ENCODE data around the gene LRWD1. TPM values are rescaled to one million over a fixed set of nuclear protein-coding genes. Genes with fewer than 3 reads are reported as not detected.
A peak's percentile ranks its signal among the peaks of the same experiment; 100 is the strongest.

The LRWD1 gene
- total and polyA plus RNA-seq, 9 of the 15 experiments (the other 6 are each of a cell fraction or from before 2014, with no cell fraction given) = 0.61 to 66.0 (median 33.2) TPM

DNA sequence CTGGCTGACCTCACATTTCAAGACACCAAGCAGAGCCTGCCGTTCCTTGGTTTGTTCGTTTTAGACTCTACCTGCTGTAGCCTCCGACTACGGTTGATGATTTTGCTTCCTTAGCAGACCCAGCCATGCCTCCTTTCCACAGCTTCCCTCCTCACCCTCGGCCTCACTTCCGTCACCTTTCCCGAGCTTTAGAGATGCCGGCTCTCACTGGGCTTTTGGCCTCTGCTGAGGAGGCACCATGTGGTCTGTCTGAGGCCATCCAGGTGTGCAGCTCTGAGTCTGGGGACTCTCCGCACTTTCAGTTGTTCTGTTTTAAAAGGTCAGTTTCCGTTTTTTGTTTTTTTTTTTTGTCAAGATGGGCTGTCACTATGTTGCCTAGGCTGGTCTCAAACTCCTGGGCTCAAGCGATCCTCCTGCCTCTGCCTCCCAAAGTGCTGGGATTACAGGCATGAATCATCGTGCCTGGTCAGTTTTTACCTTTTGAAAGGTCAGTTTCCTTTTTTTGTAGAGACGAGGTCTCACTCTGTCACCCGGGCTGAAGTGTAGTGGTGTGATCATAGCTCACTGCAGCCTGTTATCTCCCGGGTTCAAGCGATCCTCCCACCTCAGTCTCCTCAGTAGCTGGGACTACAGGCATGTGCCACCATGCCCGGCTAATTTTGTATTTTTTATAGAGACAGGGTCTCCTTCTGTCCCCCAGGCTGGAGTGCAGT is 19.7 kb upstream of the LRWD1 start (continued):
- TF ChIP-seq, protein P1, sequence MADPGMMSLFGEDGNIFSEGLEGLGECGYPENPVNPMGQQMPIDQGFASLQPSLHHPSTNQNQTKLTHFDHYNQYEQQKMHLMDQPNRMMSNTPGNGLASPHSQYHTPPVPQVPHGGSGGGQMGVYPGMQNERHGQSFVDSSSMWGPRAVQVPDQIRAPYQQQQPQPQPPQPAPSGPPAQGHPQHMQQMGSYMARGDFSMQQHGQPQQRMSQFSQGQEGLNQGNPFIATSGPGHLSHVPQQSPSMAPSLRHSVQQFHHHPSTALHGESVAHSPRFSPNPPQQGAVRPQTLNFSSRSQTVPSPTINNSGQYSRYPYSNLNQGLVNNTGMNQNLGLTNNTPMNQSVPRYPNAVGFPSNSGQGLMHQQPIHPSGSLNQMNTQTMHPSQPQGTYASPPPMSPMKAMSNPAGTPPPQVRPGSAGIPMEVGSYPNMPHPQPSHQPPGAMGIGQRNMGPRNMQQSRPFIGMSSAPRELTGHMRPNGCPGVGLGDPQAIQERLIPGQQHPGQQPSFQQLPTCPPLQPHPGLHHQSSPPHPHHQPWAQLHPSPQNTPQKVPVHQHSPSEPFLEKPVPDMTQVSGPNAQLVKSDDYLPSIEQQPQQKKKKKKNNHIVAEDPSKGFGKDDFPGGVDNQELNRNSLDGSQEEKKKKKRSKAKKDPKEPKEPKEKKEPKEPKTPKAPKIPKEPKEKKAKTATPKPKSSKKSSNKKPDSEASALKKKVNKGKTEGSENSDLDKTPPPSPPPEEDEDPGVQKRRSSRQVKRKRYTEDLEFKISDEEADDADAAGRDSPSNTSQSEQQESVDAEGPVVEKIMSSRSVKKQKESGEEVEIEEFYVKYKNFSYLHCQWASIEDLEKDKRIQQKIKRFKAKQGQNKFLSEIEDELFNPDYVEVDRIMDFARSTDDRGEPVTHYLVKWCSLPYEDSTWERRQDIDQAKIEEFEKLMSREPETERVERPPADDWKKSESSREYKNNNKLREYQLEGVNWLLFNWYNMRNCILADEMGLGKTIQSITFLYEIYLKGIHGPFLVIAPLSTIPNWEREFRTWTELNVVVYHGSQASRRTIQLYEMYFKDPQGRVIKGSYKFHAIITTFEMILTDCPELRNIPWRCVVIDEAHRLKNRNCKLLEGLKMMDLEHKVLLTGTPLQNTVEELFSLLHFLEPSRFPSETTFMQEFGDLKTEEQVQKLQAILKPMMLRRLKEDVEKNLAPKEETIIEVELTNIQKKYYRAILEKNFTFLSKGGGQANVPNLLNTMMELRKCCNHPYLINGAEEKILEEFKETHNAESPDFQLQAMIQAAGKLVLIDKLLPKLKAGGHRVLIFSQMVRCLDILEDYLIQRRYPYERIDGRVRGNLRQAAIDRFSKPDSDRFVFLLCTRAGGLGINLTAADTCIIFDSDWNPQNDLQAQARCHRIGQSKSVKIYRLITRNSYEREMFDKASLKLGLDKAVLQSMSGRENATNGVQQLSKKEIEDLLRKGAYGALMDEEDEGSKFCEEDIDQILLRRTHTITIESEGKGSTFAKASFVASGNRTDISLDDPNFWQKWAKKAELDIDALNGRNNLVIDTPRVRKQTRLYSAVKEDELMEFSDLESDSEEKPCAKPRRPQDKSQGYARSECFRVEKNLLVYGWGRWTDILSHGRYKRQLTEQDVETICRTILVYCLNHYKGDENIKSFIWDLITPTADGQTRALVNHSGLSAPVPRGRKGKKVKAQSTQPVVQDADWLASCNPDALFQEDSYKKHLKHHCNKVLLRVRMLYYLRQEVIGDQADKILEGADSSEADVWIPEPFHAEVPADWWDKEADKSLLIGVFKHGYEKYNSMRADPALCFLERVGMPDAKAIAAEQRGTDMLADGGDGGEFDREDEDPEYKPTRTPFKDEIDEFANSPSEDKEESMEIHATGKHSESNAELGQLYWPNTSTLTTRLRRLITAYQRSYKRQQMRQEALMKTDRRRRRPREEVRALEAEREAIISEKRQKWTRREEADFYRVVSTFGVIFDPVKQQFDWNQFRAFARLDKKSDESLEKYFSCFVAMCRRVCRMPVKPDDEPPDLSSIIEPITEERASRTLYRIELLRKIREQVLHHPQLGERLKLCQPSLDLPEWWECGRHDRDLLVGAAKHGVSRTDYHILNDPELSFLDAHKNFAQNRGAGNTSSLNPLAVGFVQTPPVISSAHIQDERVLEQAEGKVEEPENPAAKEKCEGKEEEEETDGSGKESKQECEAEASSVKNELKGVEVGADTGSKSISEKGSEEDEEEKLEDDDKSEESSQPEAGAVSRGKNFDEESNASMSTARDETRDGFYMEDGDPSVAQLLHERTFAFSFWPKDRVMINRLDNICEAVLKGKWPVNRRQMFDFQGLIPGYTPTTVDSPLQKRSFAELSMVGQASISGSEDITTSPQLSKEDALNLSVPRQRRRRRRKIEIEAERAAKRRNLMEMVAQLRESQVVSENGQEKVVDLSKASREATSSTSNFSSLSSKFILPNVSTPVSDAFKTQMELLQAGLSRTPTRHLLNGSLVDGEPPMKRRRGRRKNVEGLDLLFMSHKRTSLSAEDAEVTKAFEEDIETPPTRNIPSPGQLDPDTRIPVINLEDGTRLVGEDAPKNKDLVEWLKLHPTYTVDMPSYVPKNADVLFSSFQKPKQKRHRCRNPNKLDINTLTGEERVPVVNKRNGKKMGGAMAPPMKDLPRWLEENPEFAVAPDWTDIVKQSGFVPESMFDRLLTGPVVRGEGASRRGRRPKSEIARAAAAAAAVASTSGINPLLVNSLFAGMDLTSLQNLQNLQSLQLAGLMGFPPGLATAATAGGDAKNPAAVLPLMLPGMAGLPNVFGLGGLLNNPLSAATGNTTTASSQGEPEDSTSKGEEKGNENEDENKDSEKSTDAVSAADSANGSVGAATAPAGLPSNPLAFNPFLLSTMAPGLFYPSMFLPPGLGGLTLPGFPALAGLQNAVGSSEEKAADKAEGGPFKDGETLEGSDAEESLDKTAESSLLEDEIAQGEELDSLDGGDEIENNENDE (IDR thresholded peaks at IDR 0.05; ENCODE audit: low read depth, low read length) = no peak
- TF ChIP-seq, protein P2, sequence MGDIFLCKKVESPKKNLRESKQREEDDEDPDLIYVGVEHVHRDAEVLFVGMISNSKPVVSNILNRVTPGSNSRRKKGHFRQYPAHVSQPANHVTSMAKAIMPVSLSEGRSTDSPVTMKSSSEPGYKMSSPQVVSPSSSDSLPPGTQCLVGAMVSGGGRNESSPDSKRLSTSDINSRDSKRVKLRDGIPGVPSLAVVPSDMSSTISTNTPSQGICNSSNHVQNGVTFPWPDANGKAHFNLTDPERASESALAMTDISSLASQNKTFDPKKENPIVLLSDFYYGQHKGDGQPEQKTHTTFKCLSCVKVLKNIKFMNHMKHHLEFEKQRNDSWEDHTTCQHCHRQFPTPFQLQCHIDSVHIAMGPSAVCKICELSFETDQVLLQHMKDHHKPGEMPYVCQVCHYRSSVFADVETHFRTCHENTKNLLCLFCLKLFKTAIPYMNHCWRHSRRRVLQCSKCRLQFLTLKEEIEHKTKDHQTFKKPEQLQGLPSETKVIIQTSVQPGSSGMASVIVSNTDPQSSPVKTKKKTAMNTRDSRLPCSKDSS (IDR thresholded peaks at IDR 0.05; ENCODE audit: low read depth, partially characterized antibody) = no peak
- no peak for TF ChIP-seq MAFG (tag; conservative IDR thresholded peaks at IDR 0.05)
- TF ChIP-seq TCFL5 (CRISPR knock-in tag; conservative IDR thresholded peaks at IDR 0.05) = no peak
- peak; percentile 78 for TF ChIP-seq ARID1B (IDR thresholded peaks at IDR 0.05)
- no peak for TF ChIP-seq CXXC5 (CRISPR knock-in tag; IDR thresholded peaks at IDR 0.05)
- TF ChIP-seq, protein P3, sequence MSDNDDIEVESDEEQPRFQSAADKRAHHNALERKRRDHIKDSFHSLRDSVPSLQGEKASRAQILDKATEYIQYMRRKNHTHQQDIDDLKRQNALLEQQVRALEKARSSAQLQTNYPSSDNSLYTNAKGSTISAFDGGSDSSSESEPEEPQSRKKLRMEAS (CRISPR knock-in tag; IDR thresholded peaks at IDR 0.05) = 0 out of 2 replicates have a peak, but pooled peaks have one; percentile 18
- no peak for TF ChIP-seq SAP30 (IDR thresholded peaks at IDR 0.05; ENCODE audit: borderline replicate concordance, insufficient read depth, low read depth, low read length, poor library complexity, severe bottlenecking)
- no peak for TF ChIP-seq HNRNPLL (IDR thresholded peaks at IDR 0.05; ENCODE audit: low read depth, low read length, poor library complexity, severe bottlenecking)
- no peak for TF ChIP-seq CREBBP (IDR thresholded peaks at IDR 0.05; ENCODE audit: low read depth, low read length)
- TF ChIP-seq NFYB (IDR thresholded peaks at IDR 0.05; ENCODE audit: extremely low read depth, insufficient read length) = no peak
- TF ChIP-seq ZNF12 (CRISPR knock-in tag; IDR thresholded peaks at IDR 0.05) = peak; percentile 73; the same call in 1 of the 2 replicates
- TF ChIP-seq, protein P4, sequence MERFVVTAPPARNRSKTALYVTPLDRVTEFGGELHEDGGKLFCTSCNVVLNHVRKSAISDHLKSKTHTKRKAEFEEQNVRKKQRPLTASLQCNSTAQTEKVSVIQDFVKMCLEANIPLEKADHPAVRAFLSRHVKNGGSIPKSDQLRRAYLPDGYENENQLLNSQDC (CRISPR knock-in tag; IDR thresholded peaks at IDR 0.05) = no peak
- no peak for TF ChIP-seq NFATC3 (IDR thresholded peaks at IDR 0.05)

All from K562 (cell line).